Stimulated activated CD4-positive, alpha-beta T cell treated with anti-CD3 and anti-CD28 coated beads, Interleukin-12 subunit alpha, Interleukin-12 subunit beta, amount 100 ng/mL, for 24 hours (primary cell): ENCODE measurements around the gene FLNB.

Source experiments
- DNase-seq, 2 experiments: peaks; one replicate each; pipeline ENCODE4 v3.0.0-alpha.2; 2020; ENCODE audit warnings: low read depth in 2 of 2

Gene FLNB

GRCh38 chr3:58106061-58106460 is 97.8 kb downstream of the FLNB start:
- DNase-seq: no peak

DNA sequence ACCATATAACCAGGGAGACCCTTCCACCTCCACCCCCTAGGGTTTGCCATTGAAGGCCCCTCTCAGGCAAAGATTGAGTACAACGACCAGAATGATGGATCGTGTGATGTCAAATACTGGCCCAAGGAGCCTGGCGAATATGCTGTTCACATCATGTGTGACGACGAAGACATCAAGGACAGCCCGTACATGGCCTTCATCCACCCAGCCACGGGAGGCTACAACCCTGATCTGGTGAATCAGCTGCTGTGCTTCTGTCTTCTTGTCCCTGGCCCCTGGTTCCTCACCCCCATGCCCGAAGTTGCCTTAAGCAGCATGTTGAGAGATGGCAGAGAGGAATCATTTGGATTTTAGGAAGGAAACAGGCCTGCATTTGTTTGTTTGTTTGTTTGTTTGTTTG is 98.4 kb downstream of the FLNB start:
- DNase-seq: no peak

- no peak for DNase-seq
Measured at GRCh38 chr3:58107597-58107996, 99.4 kb downstream of the FLNB start.

DNA sequence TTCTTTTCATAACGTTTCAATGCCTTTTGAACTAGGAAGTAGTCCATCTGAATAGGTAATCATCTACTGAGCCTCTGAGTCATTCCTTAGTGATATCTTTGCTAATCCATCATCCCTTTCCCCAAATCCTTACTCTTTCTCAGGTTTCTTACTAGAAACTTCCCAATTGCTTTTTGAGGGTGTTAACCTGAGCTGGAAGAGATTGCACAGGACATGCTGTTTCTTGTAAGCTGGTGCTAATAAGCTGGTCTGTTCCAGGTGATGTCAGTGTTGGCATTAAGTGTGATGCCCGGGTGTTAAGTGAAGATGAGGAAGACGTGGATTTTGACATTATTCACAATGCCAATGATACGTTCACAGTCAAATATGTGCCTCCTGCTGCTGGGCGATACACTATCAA is 101.5 kb downstream of the FLNB start:
- DNase-seq: no peak

GRCh38 chr3:58111513-58112184 is 103.4 kb downstream of the FLNB start:
- DNase-seq: no peak

GRCh38 chr3:58112185-58112535 is 103.9 kb downstream of the FLNB start:
- no peak for DNase-seq

- DNase-seq: no peak
Measured at GRCh38 chr3:58115175-58115574, 107.0 kb downstream of the FLNB start.

GRCh38 chr3:58116161-58116955 is 108.1 kb downstream of the FLNB start:
- DNase-seq: peak in 1 of 2 experiments; percentile 1

DNA sequence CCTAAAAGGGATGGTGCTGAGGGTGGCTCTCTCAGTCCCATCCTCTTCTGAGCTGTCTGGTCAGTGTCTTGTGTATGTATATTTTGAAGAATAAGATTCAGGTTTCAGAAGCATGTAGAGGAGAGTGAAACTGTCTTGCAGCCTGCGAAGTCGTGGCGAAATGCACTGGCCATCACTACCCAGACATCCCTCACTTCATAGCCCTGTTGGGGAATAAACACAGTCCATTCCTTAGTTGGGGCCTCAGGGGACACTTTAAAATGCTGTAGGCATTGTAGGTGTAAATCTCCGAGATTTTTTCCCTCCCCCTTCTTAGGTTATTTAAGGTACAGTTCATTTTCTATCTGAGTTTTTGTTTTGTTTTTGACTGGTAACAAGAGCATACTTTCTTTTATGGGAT is 108.8 kb downstream of the FLNB start:
- DNase-seq: no peak

DNA sequence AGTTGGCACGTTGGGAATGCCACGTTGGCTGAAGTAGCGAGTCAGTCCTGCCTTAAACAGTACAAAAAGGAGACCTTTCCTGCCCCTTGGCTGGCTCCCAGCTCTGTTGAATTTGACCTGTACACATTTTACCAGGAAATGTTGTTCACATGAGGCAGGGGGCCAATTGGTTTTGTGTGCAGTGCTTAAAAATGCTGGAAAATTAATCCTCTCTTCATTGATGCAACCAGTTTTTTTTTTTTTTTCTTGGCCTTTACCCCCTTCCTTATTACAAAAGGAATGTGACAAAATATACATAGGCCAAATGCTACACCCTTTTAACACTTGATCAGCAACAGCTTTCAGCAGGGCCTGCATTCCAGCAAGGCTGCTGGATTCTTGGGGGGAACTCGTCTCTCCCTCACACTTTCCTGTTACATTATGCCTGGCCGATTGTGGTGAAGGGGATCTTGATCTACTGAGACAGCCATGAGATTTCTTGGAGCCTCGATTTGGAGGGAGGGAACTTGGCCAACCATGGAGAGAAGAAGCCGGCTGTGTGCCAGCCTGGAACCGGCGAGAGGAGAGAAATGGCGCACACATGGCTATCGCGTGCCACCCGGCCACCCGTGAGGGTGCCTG is 109.4 kb downstream of the FLNB start:
- DNase-seq: no peak

GRCh38 chr3:58119186-58119585 is 111.0 kb downstream of the FLNB start:
- DNase-seq: no peak

- no peak for DNase-seq
Measured at GRCh38 chr3:58120075-58120812, 112.0 kb downstream of the FLNB start.

DNA sequence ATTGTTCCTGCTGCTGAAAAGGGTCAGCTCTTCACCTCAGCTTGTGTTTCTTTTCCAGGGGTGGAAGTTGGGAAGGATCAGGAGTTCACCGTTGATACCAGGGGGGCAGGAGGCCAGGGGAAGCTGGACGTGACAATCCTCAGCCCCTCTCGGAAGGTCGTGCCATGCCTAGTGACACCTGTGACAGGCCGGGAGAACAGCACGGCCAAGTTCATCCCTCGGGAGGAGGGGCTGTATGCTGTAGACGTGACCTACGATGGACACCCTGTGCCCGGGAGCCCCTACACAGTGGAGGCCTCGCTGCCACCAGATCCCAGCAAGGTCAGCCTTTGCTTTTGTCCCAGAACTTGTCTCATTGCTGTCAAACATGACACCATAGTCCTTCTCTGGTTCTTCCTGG is 113.0 kb downstream of the FLNB start:
- DNase-seq: no peak

GRCh38 chr3:58122936-58123700 is 114.9 kb downstream of the FLNB start:
- DNase-seq: no peak

GRCh38 chr3:58124387-58124786 is 116.2 kb downstream of the FLNB start:
- no peak for DNase-seq

DNA sequence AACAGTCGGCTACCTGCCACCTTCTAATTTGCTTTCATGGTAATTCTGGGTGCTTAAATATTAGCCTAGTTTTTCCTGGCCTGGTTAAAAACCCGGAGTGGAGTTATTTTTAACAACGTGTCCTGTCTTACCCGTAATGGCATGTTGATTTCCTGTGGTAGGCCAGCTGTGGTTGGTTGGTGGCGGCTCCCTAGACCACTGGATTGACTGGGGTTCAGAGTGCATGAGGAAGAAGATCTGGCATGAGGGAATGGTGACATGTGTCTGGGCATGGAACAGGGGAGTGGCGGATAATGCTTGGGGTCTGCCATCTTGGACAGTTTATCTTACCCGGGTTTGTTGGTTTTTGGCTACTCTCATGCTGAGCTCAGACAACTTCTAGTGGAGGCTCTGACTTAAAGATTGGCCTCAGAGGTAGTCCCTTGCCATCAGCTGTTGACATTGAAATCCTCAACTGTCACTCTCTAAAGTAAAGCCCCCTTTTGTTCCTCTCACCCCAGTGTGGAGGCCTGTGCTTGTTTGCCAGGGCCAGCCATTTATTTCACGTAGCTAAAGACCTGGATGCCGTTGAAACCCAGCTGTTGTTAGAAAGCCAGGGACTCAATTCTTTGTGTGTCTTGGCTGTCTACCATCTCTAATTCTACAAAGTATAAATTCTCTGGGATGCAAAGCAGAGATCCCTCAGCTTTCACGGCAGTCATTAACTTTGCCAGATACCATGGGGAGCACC is 121.0 kb downstream of the FLNB start:
- DNase-seq: no peak

DNA sequence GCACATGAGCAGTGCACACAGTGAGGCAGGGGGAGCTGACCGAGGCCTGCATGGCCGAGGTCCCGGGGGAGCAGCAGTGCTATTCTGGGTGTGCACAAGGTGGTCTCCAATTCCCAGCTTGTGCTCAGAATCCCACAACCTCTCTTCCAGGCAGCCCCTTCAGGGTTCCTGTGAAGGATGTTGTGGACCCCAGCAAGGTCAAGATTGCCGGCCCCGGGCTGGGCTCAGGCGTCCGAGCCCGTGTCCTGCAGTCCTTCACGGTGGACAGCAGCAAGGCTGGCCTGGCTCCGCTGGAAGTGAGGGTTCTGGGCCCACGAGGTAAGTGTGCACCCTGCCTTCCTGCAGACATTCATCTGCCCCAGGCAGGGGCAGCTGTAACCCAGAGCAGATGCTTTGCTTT is 122.4 kb downstream of the FLNB start:
- DNase-seq: no peak

DNA sequence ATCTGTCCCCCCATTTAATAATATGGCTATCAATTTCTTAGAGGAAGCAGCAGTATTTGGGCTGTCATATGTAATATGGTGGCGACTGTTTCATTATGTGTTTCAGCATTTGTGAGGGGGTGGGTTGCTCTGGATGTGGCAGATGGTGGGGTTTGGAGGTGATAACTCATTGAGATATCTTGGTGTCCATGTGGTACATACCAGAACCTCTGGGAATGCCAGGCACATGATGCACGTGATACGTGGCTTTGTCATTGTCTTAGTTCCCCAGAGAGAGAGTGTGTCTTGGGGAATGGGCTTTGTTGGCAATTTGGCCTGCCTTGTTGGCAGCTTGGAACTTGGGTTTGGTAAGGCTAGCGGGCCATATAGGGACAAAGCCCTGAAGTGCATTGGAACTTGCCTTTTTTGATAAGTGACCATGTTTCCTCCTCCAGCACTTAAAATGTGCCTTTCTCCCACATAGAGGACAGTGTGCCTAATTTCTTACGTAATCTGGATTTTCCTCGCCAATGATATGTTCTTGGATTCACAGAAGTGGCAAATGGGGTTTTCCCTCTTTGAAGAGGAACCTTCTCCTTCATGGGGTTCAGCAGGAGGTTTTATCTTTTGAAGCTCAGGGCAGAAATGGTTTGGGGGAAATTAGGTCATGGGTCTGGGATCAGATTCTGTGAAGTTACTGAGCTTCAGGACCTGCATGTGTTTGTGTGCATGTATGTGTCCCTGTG is 123.0 kb downstream of the FLNB start:
- no peak for DNase-seq

- no peak for DNase-seq
Measured at GRCh38 chr3:58132850-58133249, 124.6 kb downstream of the FLNB start.

GRCh38 chr3:58134468-58134867 is 126.2 kb downstream of the FLNB start:
- DNase-seq: no peak
